H1 (cell line): ENCODE measurements around the gene CDC14B. TPM values are rescaled to one million over a fixed set of nuclear protein-coding genes. Genes with fewer than 3 reads are reported as not detected.

Experiments used
- CTCF ChIA-PET: fragments of 300-600 bp; sonication (Branson Sonifier 250); formaldehyde crosslinking; loops from one replicate; lab custom pipeline; 2021; ENCODE audit not compliant: partially characterized antibody; lab: Charles Lee
- POLR2A ChIA-PET: fragments of 300-600 bp; sonication (Branson Sonifier 250); formaldehyde crosslinking; loops from one replicate; lab custom pipeline; 2021; ENCODE audit warnings: inconsistent platforms; ENCODE audit not compliant: partially characterized antibody; lab: Charles Lee
- DNase-seq, 2 experiments: peaks; one replicate each; pipeline versions ENCODE4 v3.0.0 to v3.0.0-alpha.2; 2010 to 2022; ENCODE audit warnings: low spot score in 2 of 2, low read depth in 1 of 2, mixed read lengths in 1 of 2
- FAIRE-seq: peaks from 2 replicates; lab custom pipeline; 2011; peaks lifted over from hg19 to GRCh38; lab: Jason Lieb, UNC
- H2AFZ ChIP-seq: 2 replicates; pipeline ENCODE4 v1.8.1; 2012; ENCODE audit warnings: low read length, inconsistent platforms
- H2AK5ac ChIP-seq: 2 replicates; pipeline ENCODE4 v1.6.1; 2013; ENCODE audit warnings: low read depth, low read length
- H2BK120ac ChIP-seq: replicated peaks from 2 replicates; pipeline ENCODE3; 2013; ENCODE audit warnings: low read depth, low read length, inconsistent platforms
- H2BK12ac ChIP-seq: 2 replicates; pipeline ENCODE4 v1.6.1; 2013; ENCODE audit warnings: low read depth, low read length
- H2BK15ac ChIP-seq: 2 replicates; pipeline ENCODE4 v1.6.1; 2013; ENCODE audit warnings: low read length
- H2BK20ac ChIP-seq: 2 replicates; pipeline ENCODE4 v1.6.1; 2013; ENCODE audit warnings: low read length
- H2BK5ac ChIP-seq: 2 replicates; pipeline ENCODE4 v1.6.1; 2013; ENCODE audit warnings: low read depth, low read length
- H3K14ac ChIP-seq: 2 replicates; pipeline ENCODE4 v1.6.1; 2013; ENCODE audit warnings: inconsistent platforms; ENCODE audit not compliant: insufficient read length
- H3K18ac ChIP-seq: 2 replicates; pipeline ENCODE4 v1.6.1; 2013; ENCODE audit warnings: low read length; ENCODE audit errors: extremely low read depth
- H3K23ac ChIP-seq: 2 replicates; pipeline ENCODE4 v1.6.1; 2013; ENCODE audit warnings: inconsistent platforms; ENCODE audit not compliant: insufficient read length
- H3K23me2 ChIP-seq: 2 replicates; pipeline ENCODE4 v1.6.1; 2013; ENCODE audit warnings: low read depth, low read length
- H3K27ac ChIP-seq: 2 replicates; pipeline ENCODE4 v1.6.1; 2011; ENCODE audit warnings: low read depth, low read length, inconsistent platforms
- H3K27me3 ChIP-seq, 4 experiments: replicated peaks in 1 of 4; 1 replicate in 1 of 4; 2 replicates in 3 of 4; pipeline versions ENCODE4 v1.6.1 to v1.8.1; 2011 to 2013; ENCODE audit warnings: low read length in 3 of 4, mild to moderate bottlenecking in 3 of 4, inconsistent platforms in 2 of 4, mixed read lengths in 2 of 4, moderate library complexity in 1 of 4; ENCODE audit not compliant: control insufficient read depth in 3 of 4, insufficient read depth in 3 of 4; ENCODE audit errors: extremely low read depth in 1 of 4
- H3K36me3 ChIP-seq, 4 experiments: 2 replicates each; pipeline versions ENCODE4 v1.6.1 to v1.8.1; 2011 to 2013; ENCODE audit warnings: mild to moderate bottlenecking in 4 of 4, low read length in 3 of 4, moderate library complexity in 2 of 4, control low read depth in 1 of 4, inconsistent platforms in 1 of 4; ENCODE audit not compliant: insufficient read depth in 4 of 4, control insufficient read depth in 2 of 4
- H3K4ac ChIP-seq: replicated peaks from 2 replicates; pipeline ENCODE3; 2013; ENCODE audit warnings: low read length, low read depth, mixed read lengths, inconsistent platforms; ENCODE audit not compliant: insufficient read length
- H3K4me1 ChIP-seq, 4 experiments: replicated peaks in 1 of 4; 1 replicate in 1 of 4; 2 replicates in 3 of 4; pipeline versions ENCODE4 v1.6.1 to v1.8.1; 2011 to 2013; ENCODE audit warnings: low read length in 3 of 4, inconsistent platforms in 2 of 4, mixed read lengths in 1 of 4; ENCODE audit not compliant: insufficient read depth in 4 of 4, control insufficient read depth in 3 of 4
- H3K4me2 ChIP-seq, 2 experiments: 2 replicates each; pipeline versions ENCODE4 v1.6.1 to v1.8.1; 2011 to 2013; ENCODE audit warnings: low read depth in 2 of 2, low read length in 2 of 2, control low read depth in 1 of 2, inconsistent platforms in 1 of 2, mild to moderate bottlenecking in 1 of 2; ENCODE audit not compliant: insufficient read depth in 1 of 2
- H3K4me3 ChIP-seq, 4 experiments: fragments of 200-600, 300-600 bp in 1 of 4; sonication (generic), shearing (Covaris generic), sonication (Bioruptor Twin) in 1 of 4; 2 replicates each; pipeline versions ENCODE4 v1.5.1 to v1.8.1; 2011 to 2016; ENCODE audit warnings: low read length in 4 of 4, low read depth in 3 of 4, control low read depth in 2 of 4, inconsistent platforms in 2 of 4, mild to moderate bottlenecking in 2 of 4, mixed read lengths in 1 of 4, moderate library complexity in 1 of 4; ENCODE audit not compliant: insufficient read depth in 2 of 4; ENCODE audit errors: extremely low read depth in 1 of 4
- H3K56ac ChIP-seq: replicated peaks from 2 replicates; pipeline ENCODE3; 2013; ENCODE audit warnings: low read depth, mild to moderate bottlenecking, mixed read lengths, low read length, inconsistent platforms; ENCODE audit not compliant: insufficient read length
- H3K79me1 ChIP-seq: 2 replicates; pipeline ENCODE4 v1.6.1; 2013; ENCODE audit warnings: low read depth, low read length, control low read depth
- H3K79me2 ChIP-seq, 2 experiments: 2 replicates each; pipeline versions ENCODE4 v1.6.1 to v1.8.1; 2012 to 2013; ENCODE audit warnings: low read length in 2 of 2, mild to moderate bottlenecking in 2 of 2, inconsistent platforms in 1 of 2; ENCODE audit not compliant: insufficient read depth in 2 of 2, control insufficient read depth in 1 of 2
- H3K9ac ChIP-seq, 4 experiments: replicated peaks in 1 of 4; 1 replicate in 1 of 4; 2 replicates in 3 of 4; pipeline versions ENCODE4 v1.6.1 to v1.8.1; 2011 to 2013; ENCODE audit warnings: low read depth in 3 of 4, low read length in 3 of 4, control low read depth in 2 of 4, mild to moderate bottlenecking in 2 of 4, moderate library complexity in 2 of 4, inconsistent platforms in 1 of 4; ENCODE audit errors: extremely low read depth in 1 of 4
- H3K9me3 ChIP-seq, 2 experiments: 2 replicates each; pipeline versions ENCODE4 v1.6.1 to v1.8.1; 2012 to 2013; ENCODE audit warnings: mild to moderate bottlenecking in 2 of 2, moderate library complexity in 2 of 2, control low read depth in 1 of 2, inconsistent platforms in 1 of 2, low read depth in 1 of 2, low read length in 1 of 2, mixed read lengths in 1 of 2; ENCODE audit not compliant: insufficient read depth in 2 of 2
- H4K20me1 ChIP-seq, 2 experiments: replicated peaks in 1 of 2; 2 replicates each; pipeline versions ENCODE3 to v1.8.1; 2011 to 2013; ENCODE audit warnings: inconsistent platforms in 2 of 2, low read length in 2 of 2, mild to moderate bottlenecking in 1 of 2; ENCODE audit not compliant: insufficient read depth in 2 of 2, control insufficient read depth in 1 of 2
- H4K5ac ChIP-seq: 2 replicates; pipeline ENCODE4 v1.6.1; 2013; ENCODE audit warnings: low read length, low read depth, mixed read lengths, inconsistent platforms; ENCODE audit not compliant: insufficient read length
- H4K8ac ChIP-seq: 2 replicates; pipeline ENCODE4 v1.8.0; 2013; ENCODE audit warnings: mild to moderate bottlenecking, moderate library complexity, low read length, inconsistent platforms; ENCODE audit not compliant: insufficient read depth; ENCODE audit errors: extremely low read depth
- H4K91ac ChIP-seq: replicated peaks from 2 replicates; pipeline ENCODE3; 2013; ENCODE audit warnings: low read length, mixed read lengths, inconsistent platforms; ENCODE audit not compliant: insufficient read length
- ATF3 ChIP-seq: IDR thresholded peaks from 2 replicates; pipeline ENCODE4 v1.6.1; 2011; ENCODE audit warnings: low read depth, mild to moderate bottlenecking, low read length; ENCODE audit not compliant: insufficient read depth
- CBX5 ChIP-seq: fragments of 300-800, 300-1000 bp; sonication (generic); IDR thresholded peaks from 2 replicates; pipeline ENCODE4 v1.7.1; 2016; ENCODE audit warnings: antibody characterized with exemption, low read length, low read depth
- CBX8 ChIP-seq: fragments of 300-800, 300-1000 bp; sonication (generic); IDR thresholded peaks from 2 replicates; pipeline ENCODE4 v1.7.1; 2016; ENCODE audit warnings: low read depth, low read length, borderline replicate concordance
- CEBPB ChIP-seq: IDR thresholded peaks from 2 replicates; pipeline ENCODE4 v1.6.1; 2012; ENCODE audit warnings: low read depth, low read length
- EZH2 ChIP-seq: fragments of 200-600 bp; sonication (generic); IDR thresholded peaks from 2 replicates; pipeline ENCODE4 v1.7.1; 2012; ENCODE audit warnings: low read depth, mild to moderate bottlenecking, moderate library complexity, low read length, inconsistent platforms; ENCODE audit not compliant: severe bottlenecking
- KDM4A ChIP-seq: IDR thresholded peaks from one replicate; pipeline ENCODE4 v1.7.1; 2012; ENCODE audit warnings: low read depth, mild to moderate bottlenecking, moderate library complexity, low read length, inconsistent platforms; ENCODE audit not compliant: severe bottlenecking
- KDM5A ChIP-seq: fragments of 200-600 bp; IDR thresholded peaks from 2 replicates; pipeline ENCODE4 v1.7.1; 2012; ENCODE audit warnings: mild to moderate bottlenecking, low read length, inconsistent platforms, mixed read lengths
- MAX ChIP-seq: IDR thresholded peaks from 2 replicates; pipeline ENCODE4 v1.6.1; 2012; ENCODE audit warnings: inconsistent platforms
- SIRT6 ChIP-seq: IDR thresholded peaks from one replicate; pipeline ENCODE4 v1.7.1; 2012; ENCODE audit warnings: low read length, inconsistent platforms
- TAF1 ChIP-seq: IDR thresholded peaks from 2 replicates; pipeline ENCODE4 v1.6.1; 2011; ENCODE audit warnings: mild to moderate bottlenecking, low read depth, low read length
- TBP ChIP-seq: IDR thresholded peaks from 2 replicates; pipeline ENCODE4 v1.6.1; 2011; ENCODE audit warnings: low read depth, low read length, improper control_type of control experiment
- YY1 ChIP-seq: IDR thresholded peaks from 2 replicates; pipeline ENCODE4 v1.6.1; 2011; ENCODE audit warnings: low read depth, mild to moderate bottlenecking, low read length
- WGBS, 2 experiments: shearing (Covaris generic) in 1 of 2; methylation state at CpG; one replicate each; pipeline versions ENCODE4 v1.1.6 to v1.1.7; 2013 to 2015; ENCODE audit warnings: low lambda C conversion rate in 2 of 2, mixed read lengths in 2 of 2, inconsistent platforms in 1 of 2, low coverage in 1 of 2, missing lambda C conversion rate in 1 of 2; ENCODE audit not compliant: insufficient replicate concordance in 2 of 2, insufficient coverage in 1 of 2, insufficient read length in 1 of 2; ENCODE audit errors: extremely low coverage in 1 of 2, missing lambda C conversion rate in 1 of 2; 5-methylcytosine and 5-hydroxymethylcytosine counted together
- polyA plus RNA-seq, 7 experiments: library from polyadenylated mRNA; depleted of rRNA in 3 of 7; stranded (reverse) in 5 of 7; unstranded in 2 of 7; fragments of >200 nt in 5 of 7; fragments of 200-250 nt in 2 of 7; gene quantifications; 1 replicate in 5 of 7; 2 replicates in 1 of 7; 4 replicates in 1 of 7; pipeline versions ENCODE4 v1.2.1 to v1.2.3, GENCODE V29; 2011 to 2013; ENCODE audit warnings: missing spikeins in 2 of 7, mixed read lengths in 2 of 7
- total RNA-seq: library from RNA; stranded (reverse); fragmentation: NEBNext Ultra II Directional; extraction: Animal tissue kit (Norgen Biotek cat#: 25700); gene quantifications from 2 replicates; pipeline ENCODE4 v1.2.1, GENCODE V29; 2021

Gene CDC14B
- total and polyA plus RNA-seq, 2 of the 8 experiments (the other 6 are each of a cell fraction or from before 2014, with no cell fraction given): 17.2 to 44.6 TPM

GRCh38 chr9:96565671-96566497 is 53.8 kb downstream of the CDC14B start:
- Histone ChIP-seq H2BK20ac (no peak overlapping the region), H3K4me1 (peaks cover 0 to 7% (median 0%) of the 10 kb centered on the region in 4 experiments; a peak in 3 of 7 replicates), H3K79me2 (peaks cover 3 to 27% of the 10 kb centered on the region in 2 experiments; a peak in 2 of 4 replicates), H2AK5ac (no peak overlapping the region), H3K36me3 (peaks cover 0 to 3% (median 0%) of the 10 kb centered on the region in 4 experiments; a peak in 1 of 8 replicates), H3K14ac (no peak overlapping the region), H3K79me1 (no peaks in the 10 kb centered on the region), H3K4me2 (peak overlapping the region; percentile 71 to 73), H3K23ac (no peak overlapping the region), H2BK120ac (no peak overlapping the region), H3K27me3 (no peaks in the 10 kb centered on the region), H2BK12ac (no peak overlapping the region), H3K9ac (no peak overlapping the region), H2AFZ (no peak overlapping the region), H4K8ac (no peak overlapping the region), H4K91ac (no peak overlapping the region), H3K4ac (no peak overlapping the region), H4K20me1 (peaks cover 2 to 5% of the 10 kb centered on the region in 2 experiments), H3K23me2 (peaks cover 3% of the 10 kb centered on the region; the same call in 1 of the 2 replicates)
- CTCF ChIA-PET: interaction anchor here (0.8 to 1.9 kb wide), 8 partner anchors 8 to 124 kb away, joined by 3 to 7 read pairs (median 4); no protein-coding TSS in a partner anchor
- POLR2A ChIA-PET: interaction anchor here (1.7 kb wide), 1 partner anchor 89 kb away, joined by 4 read pairs; the partner anchor contains the start of gene PRXL2C
- FAIRE-seq: no peak
- no peak for TF ChIP-seq KDM5A
- TF ChIP-seq TAF1: no peak
- TF ChIP-seq CEBPB: no peak
- TF ChIP-seq YY1: no peak
- TF ChIP-seq CBX8: no peak
- no peak for TF ChIP-seq MAX
- no peak for TF ChIP-seq CBX5
- no peak for TF ChIP-seq KDM4A
- TF ChIP-seq ATF3: no peak
- TF ChIP-seq EZH2: no peak
- no peak for TF ChIP-seq SIRT6
- no peak for TF ChIP-seq TBP
- TF ChIP-seq, all 59 proteins: peak for 0
- no peak overlapping the region for H3K56ac ChIP-seq
- no peak overlapping the region for H2BK15ac ChIP-seq
- H3K4me3 ChIP-seq: peak overlapping the region; percentile 58 to 88 (median 61)
- no peak overlapping the region for H2BK5ac ChIP-seq
- no peak for DNase-seq
- no peak overlapping the region for H3K18ac ChIP-seq
- H3K9me3 ChIP-seq: no peaks in the 10 kb centered on the region
- no peak overlapping the region for H3K27ac ChIP-seq
- 40% methylated on average over 8 of the region's 8 CpGs; no CpG with 5 or more reads in 1 of the 2 experiments for WGBS, 2 experiments
- no peak overlapping the region for H4K5ac ChIP-seq
